ENCODE data around the gene CD3E. TPM values are rescaled to one million over a fixed set of nuclear protein-coding genes. Genes with fewer than 3 reads are reported as not detected.

CD3E gene
- total and polyA plus RNA-seq, 12 donors: 0.63 to 3.4 (median 2.7) TPM; not detected in 2

DNA sequence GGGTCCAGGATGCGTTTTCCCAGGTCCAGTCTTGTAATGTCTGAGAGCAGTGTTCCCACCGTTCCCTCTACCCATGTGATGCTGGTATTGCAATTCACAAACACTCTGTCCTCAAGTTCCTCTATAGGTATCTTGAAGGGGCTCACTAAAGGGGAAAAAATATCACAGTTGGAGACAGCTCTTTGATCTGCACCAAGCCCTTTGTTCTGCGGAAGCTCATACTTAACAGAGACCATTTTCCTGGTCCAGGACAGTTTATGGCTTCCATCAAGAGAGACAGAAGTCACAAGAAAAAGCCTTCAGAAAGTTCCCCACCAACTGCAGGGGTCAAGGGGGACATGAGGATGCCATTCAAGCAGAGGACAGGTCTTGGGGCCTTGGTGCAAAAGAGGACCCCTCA, 35.9 kb downstream of the CD3E start:
- no peaks in the 10 kb centered on the region for H3K4me1 ChIP-seq (replicated peaks in 1 of 2)
- no peaks in the 10 kb centered on the region for H3K36me3 ChIP-seq (replicated peaks in 1 of 2)
- H3K27me3 ChIP-seq: no peaks in the 10 kb centered on the region
- no peak overlapping the region for H3K4me3 ChIP-seq
- 77 to 83% (median 81%) methylated on average over 3 of the region's 3 CpGs for WGBS, 4 donors
- TF ChIP-seq, protein P1, sequence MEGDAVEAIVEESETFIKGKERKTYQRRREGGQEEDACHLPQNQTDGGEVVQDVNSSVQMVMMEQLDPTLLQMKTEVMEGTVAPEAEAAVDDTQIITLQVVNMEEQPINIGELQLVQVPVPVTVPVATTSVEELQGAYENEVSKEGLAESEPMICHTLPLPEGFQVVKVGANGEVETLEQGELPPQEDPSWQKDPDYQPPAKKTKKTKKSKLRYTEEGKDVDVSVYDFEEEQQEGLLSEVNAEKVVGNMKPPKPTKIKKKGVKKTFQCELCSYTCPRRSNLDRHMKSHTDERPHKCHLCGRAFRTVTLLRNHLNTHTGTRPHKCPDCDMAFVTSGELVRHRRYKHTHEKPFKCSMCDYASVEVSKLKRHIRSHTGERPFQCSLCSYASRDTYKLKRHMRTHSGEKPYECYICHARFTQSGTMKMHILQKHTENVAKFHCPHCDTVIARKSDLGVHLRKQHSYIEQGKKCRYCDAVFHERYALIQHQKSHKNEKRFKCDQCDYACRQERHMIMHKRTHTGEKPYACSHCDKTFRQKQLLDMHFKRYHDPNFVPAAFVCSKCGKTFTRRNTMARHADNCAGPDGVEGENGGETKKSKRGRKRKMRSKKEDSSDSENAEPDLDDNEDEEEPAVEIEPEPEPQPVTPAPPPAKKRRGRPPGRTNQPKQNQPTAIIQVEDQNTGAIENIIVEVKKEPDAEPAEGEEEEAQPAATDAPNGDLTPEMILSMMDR (IDR thresholded peaks at IDR 0.05): no peak
- no peak for TF ChIP-seq POLR2A (IDR thresholded peaks at IDR 0.05)
- no peak for DNase-seq
- intact Hi-C loops (cut with DNase I): no loop called here
- no peak overlapping the region for H3K27ac ChIP-seq
- H3K9me3 ChIP-seq (replicated peaks in 1 of 3): no peaks in the 10 kb centered on the region

DNA sequence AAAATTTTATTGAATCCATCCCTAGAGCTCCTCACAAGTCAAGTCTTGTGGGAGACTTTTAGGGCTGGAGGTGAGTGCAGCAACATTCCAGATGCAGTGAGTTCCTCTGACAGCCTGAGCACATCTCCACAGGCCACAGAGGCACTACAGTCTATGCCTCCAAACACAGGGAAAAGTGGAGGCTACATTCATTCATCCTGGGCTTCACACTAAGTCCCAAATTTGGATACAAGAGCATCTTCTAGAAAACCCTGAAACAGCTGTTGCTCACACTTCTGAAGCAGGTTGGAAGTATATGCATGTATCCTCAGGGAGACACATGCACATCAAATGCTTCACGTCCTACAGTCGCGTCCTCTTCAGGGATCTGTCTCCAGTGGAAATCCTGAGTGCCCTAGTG, 36.7 kb downstream of the CD3E start:
- 81 to 100% (median 90%) methylated on average over 3 of the region's 3 CpGs for WGBS, 4 donors
- Histone ChIP-seq H3K27me3 (no peaks in the 10 kb centered on the region), H3K36me3 (replicated peaks in 1 of 2) (no peaks in the 10 kb centered on the region), H3K9me3 (replicated peaks in 1 of 3) (no peaks in the 10 kb centered on the region), H3K27ac (no peak overlapping the region), H3K4me1 (replicated peaks in 1 of 2) (no peaks in the 10 kb centered on the region), H3K4me3 (no peak overlapping the region)
- no peak for DNase-seq
- no peak for TF ChIP-seq POLR2A (IDR thresholded peaks at IDR 0.05)
- TF ChIP-seq, protein P1 (IDR thresholded peaks at IDR 0.05): no peak
- intact Hi-C loops (cut with DNase I): no loop called here

DNA sequence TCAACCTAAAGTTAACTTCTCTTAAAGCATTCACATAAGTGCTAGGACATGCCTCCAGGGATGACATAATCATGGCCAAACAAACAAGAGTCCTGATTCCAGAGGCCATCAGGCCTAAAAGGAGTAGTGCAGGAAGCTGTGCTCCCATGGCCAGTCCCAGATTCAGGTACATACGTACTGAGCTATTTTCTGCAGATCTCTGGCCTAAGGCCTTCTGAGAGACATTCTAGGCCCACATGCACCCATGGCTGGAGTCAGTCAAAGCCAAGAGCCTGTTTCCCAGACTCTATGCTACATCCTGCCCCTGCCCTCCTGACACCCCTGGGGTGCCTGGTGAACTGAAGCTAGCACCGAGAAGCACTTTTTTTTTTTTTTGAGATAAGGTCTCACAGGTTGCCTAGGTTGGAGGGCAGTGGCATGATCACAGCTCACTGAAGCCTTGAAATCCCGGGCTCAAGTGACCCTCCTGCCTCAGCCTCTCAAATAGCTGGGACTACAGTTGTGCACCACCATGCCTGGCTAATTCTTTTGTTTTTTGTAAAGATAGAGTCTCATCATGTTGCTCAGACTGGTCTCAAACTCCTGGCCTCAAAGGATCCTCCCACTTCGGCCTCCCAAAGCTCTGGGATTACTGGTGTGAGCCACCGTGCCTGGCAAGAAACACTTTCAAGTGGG, 37.4 kb downstream of the CD3E start:
- Histone ChIP-seq H3K36me3 (replicated peaks in 1 of 2) (no peaks in the 10 kb centered on the region), H3K4me1 (replicated peaks in 1 of 2) (no peaks in the 10 kb centered on the region), H3K4me3 (no peak overlapping the region), H3K27ac (no peak overlapping the region), H3K9me3 (replicated peaks in 1 of 3) (no peaks in the 10 kb centered on the region), H3K27me3 (no peaks in the 10 kb centered on the region)
- DNase-seq: no peak
- intact Hi-C loops (cut with DNase I): no loop called here
- TF ChIP-seq POLR2A (IDR thresholded peaks at IDR 0.05): no peak
- TF ChIP-seq, protein P1 (IDR thresholded peaks at IDR 0.05): no peak
- 75 to 82% (median 76%) methylated on average over 4 to 5 of the region's 5 CpGs for WGBS, 4 donors

DNA sequence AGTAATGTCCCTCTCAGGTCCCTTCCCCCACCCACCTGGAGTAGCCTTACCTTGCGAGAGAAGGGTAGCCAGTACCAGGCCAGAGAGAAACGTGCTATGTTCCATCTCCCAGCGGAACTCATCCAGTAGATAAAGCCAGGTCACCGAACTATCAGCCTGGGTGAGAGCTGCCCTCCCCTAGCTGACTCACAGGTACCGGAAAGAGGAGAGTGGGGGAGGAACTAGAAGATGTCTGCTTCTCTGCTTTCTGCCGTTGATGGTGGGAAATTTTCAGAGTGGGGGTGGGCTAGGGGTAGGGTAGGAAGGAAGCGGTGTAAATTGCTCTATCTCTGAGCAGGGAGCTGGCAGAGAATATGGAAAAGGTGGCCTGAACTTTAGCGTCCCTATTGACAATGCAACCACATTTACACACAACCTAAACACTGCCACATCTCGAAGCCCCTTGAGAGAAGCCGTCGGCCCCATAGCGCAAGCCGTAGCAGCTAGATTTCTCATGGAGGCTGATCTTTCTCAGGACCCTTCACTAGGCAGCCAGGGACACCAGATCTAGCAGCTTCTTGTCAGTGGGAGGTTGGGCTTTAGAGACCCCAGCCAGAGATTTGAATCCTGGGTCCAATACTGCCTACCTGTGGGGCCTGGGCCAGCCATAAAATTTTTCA, 38.1 kb downstream of the CD3E start, which contains the start of gene CD3D:
CD3D (minus strand) TSS at position 203 of the 659 bp plus-strand sequence; CDS start at position 105, 98 bp downstream.
- Histone ChIP-seq H3K4me1 (replicated peaks in 1 of 2) (no peaks in the 10 kb centered on the region), H3K9me3 (replicated peaks in 1 of 3) (no peaks in the 10 kb centered on the region), H3K36me3 (replicated peaks in 1 of 2) (no peaks in the 10 kb centered on the region), H3K27ac (no peak within 1 kb of the TSS), H3K27me3 (peaks cover 5% of the 10 kb centered on the region), H3K4me3 (no peak within 1 kb of the TSS)
- intact Hi-C loops (cut with DNase I): no loop called here
- no peak for TF ChIP-seq POLR2A (IDR thresholded peaks at IDR 0.05)
- TF ChIP-seq, protein P1 (IDR thresholded peaks at IDR 0.05): no peak
- DNase-seq: no peak
- 73 to 74% (median 74%) methylated on average over 13 of the region's 13 CpGs for WGBS, 4 donors

All from adrenal gland (tissue), 12 donors.